K562 (cell line): Measurements from ENCODE around the gene C12orf60. TPM values are rescaled to one million over a fixed set of nuclear protein-coding genes. Genes with fewer than 3 reads are reported as not detected.

Experiments used
- FOXK1 ChIP-seq: sonication (generic); formaldehyde crosslinking; IDR thresholded peaks from 2 replicates; pipeline ENCODE4 v1.8.0; 2022; ENCODE audit warnings: missing genetic modification reagents, mild to moderate bottlenecking, borderline replicate concordance
- MTA2 ChIP-seq: fragments of 450-650 bp; IDR thresholded peaks from 2 replicates; pipeline ENCODE4 v1.6.1; 2016; ENCODE audit warnings: low read depth
- NCOR1 ChIP-seq: fragments of 450-650 bp; IDR thresholded peaks from 2 replicates; pipeline ENCODE4 v1.6.1; 2016; ENCODE audit warnings: mild to moderate bottlenecking, moderate library complexity
- NRF1 ChIP-seq, 2 experiments: fragments of 450-650 bp; IDR thresholded peaks in 1 of 2; conservative IDR thresholded peaks in 1 of 2; 2 replicates each; pipeline ENCODE4 v1.6.1; 2014; ENCODE audit warnings: mild to moderate bottlenecking in 2 of 2
- REST ChIP-seq, 2 experiments: fragments of 450-650 bp; formaldehyde crosslinking in 1 of 2; IDR thresholded peaks; 2 replicates each; pipeline versions ENCODE4 v1.4.0 to v1.6.1; 2014 to 2020; ENCODE audit warnings: mild to moderate bottlenecking in 2 of 2, borderline replicate concordance in 1 of 2, low read depth in 1 of 2
- TAF7 ChIP-seq: fragments of 450-650 bp; IDR thresholded peaks from 2 replicates; pipeline ENCODE4 v1.6.1; 2016; ENCODE audit warnings: missing genetic modification characterization, missing compliant biosample characterization
- ZNF318 ChIP-seq, 2 experiments: fragments of 450-650 bp; IDR thresholded peaks; 2 replicates each; pipeline ENCODE4 v1.6.1; 2016; ENCODE audit warnings: mild to moderate bottlenecking in 2 of 2, borderline replicate concordance in 1 of 2, low read depth in 1 of 2, moderate library complexity in 1 of 2
- polyA plus RNA-seq, 8 experiments: library from polyadenylated mRNA; depleted of rRNA in 4 of 8; stranded (reverse) in 5 of 8; unstranded in 3 of 8; fragments of >200 nt; fragmentation: Nextera tagmentation in 2 of 8; fragmentation: Illumina TruSeq in 1 of 8; extraction: Ambion mirVana in 2 of 8; extraction: Trizol in 1 of 8; gene quantifications; 2 replicates each; pipeline versions ENCODE4 v1.2.1 to v1.2.3, GENCODE V29; 2011 to 2014; ENCODE audit warnings: inconsistent platforms in 1 of 8, missing spikeins in 1 of 8
- total RNA-seq, 7 experiments: library from RNA; depleted of rRNA in 6 of 7; stranded (reverse); fragments of >200 nt in 6 of 7; fragmentation: Illumina TruSeq in 2 of 7; extraction: Trizol in 2 of 7; gene quantifications; 2 replicates each; pipeline versions ENCODE4 v1.2.1 to v1.2.3, GENCODE V29; 2011 to 2021; ENCODE audit warnings: low replicate concordance in 1 of 7
- TF ChIP-seq, protein P1 (sequence below): sonication (generic); formaldehyde crosslinking; IDR thresholded peaks from 2 replicates; pipeline ENCODE4 v1.5.0; 2020; ENCODE audit warnings: missing genetic modification reagents

C12orf60 gene
- total and polyA plus RNA-seq, 9 of the 15 experiments (the other 6 are each of a cell fraction or from before 2014, with no cell fraction given), result 0.41 to 4.4 (median 2.5) TPM

DNA sequence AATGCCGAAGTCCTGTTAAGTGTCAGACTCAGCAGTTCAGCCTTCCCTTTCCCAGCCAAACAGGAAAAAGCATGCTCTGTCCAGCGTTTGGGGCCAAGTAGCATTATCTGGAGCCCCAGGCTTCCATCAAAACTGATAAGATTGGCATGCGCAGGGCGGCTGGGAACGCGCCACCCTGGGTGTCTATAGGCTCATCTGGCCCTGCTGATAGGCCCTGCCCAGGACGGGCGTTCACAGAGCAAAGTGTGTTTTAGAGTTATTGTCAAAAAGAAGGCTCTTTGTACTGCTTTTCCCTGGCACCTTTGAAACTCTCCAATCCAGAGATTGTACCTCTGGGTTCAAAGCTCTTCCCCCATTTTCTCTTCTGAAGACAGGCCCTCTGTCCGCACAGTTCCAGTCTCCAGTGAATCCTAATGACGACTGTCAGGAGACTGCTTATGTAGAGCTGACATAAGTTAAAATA is 40.0 kb downstream of the C12orf60 start, which contains the start of gene ART4 (continued):
- TF ChIP-seq ZNF318 (IDR thresholded peaks at IDR 0.05; ENCODE audit: borderline replicate concordance in 1 of 2, low read depth in 1 of 2), result no peak
- peak; percentile 64 for TF ChIP-seq MTA2
- TF ChIP-seq REST (IDR thresholded peaks at IDR 0.05; ENCODE audit: borderline replicate concordance), result peak; percentile 58; the same call in 1 of the 2 replicates
- no peak for TF ChIP-seq REST (CRISPR knock-in tag; IDR thresholded peaks at IDR 0.05; ENCODE audit: low read depth)
- no peak for TF ChIP-seq FOXK1 (CRISPR knock-in tag)
- peak; percentile 77 to 81 for TF ChIP-seq NRF1 (conservative IDR thresholded peaks at IDR 0.05 in 1 of 2, IDR thresholded peaks at IDR 0.05 in 1 of 2)
- TF ChIP-seq, protein P1, sequence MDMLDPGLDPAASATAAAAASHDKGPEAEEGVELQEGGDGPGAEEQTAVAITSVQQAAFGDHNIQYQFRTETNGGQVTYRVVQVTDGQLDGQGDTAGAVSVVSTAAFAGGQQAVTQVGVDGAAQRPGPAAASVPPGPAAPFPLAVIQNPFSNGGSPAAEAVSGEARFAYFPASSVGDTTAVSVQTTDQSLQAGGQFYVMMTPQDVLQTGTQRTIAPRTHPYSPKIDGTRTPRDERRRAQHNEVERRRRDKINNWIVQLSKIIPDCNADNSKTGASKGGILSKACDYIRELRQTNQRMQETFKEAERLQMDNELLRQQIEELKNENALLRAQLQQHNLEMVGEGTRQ (CRISPR knock-in tag), result no peak
- no peak for TF ChIP-seq TAF7 (tag)
- peak; percentile 77 for TF ChIP-seq NCOR1
